Amygdala (tissue), 56 donors: ENCODE results near the gene CFAP43.
"Not testable (repeated sequence)": the region's sequence is repeated elsewhere in the genome, so short reads cannot be mapped to it uniquely, and the experiment has no call there.

Experiments used
- DNase-seq, 56 donors: peaks; one replicate each; lab custom pipeline; 2025; lab: John Stamatoyannopoulos, UW

CFAP43 gene

GRCh38 chr10:104230490-104230889, 1.7 kb downstream of the CFAP43 start:
- DNase-seq: no peak

- no peak for DNase-seq
Measured at GRCh38 chr10:104223304-104223703, 8.9 kb downstream of the CFAP43 start.

- no peak for DNase-seq
Measured at GRCh38 chr10:104220522-104220921, 11.6 kb downstream of the CFAP43 start.

DNA sequence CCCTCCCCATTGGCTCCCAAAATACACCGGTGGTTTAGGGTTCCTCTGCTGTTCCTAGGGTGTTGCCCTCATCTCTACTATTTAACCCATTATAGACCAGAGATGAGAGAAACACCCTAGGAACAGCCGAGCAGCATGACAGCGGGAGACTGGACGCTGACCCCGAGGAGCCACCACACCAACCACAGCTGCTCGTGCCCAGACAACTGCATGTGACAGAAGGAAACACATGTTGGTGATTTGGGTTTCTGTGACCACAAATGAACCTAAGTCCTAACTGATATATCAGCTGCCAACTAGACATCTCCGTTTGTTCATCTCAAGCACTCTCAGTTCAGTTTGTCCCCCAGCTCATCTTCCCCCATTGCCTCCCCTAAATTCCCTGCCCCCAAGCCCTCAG, 13.4 kb downstream of the CFAP43 start:
- DNase-seq: no peak

- no peak for DNase-seq
Measured at GRCh38 chr10:104216631-104217030, 15.5 kb downstream of the CFAP43 start.

DNA sequence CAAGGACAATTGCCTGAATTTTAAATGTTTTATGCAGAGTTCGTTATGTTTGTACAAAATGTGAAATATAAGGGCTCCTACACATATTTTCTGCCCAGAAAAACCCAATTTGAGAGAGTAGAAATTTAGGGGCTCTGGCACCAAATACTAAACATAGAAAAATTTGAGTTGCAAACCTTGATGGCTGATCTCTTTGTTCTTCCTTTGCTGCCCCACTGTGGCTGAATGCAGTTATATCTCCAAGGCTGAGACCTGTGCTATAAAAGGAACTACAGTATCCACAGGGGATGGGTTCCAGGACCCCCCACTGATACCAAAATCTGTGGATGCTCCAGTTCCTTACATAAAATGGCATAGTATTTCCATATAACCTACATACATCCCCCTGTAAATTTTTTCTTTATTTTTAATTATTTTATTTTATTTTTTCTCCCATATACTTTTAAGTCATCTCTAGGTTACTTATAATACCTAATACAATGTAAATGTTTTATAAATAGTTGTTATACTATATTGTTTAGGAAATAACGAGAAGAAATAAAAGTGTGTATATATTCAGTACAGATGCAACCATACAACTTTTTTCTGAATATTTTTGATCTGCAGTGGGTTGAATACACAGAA, 22.5 kb downstream of the CFAP43 start:
- DNase-seq: peak in 34 of 56 donors; percentile 1 to 79 (median 19)

DNA sequence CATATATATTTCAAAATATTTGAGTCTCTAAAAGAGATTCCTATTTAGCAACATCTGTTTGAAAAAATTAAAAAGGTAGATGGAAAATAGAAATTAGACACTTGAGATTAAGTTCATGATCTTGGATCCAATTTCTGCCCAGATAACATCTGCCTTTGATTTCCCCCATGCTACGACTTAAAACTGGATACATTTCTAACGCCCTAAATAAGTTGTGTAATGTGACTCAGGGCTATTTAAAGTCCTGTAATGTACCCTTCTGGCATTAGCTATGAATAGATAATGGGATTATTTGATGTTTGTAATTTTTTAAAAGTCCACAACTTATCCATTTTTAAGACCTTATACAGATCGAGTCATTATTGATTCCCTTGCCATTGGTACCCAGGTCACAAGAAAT, 23.4 kb downstream of the CFAP43 start:
- no peak for DNase-seq

GRCh38 chr10:104202231-104202630, 29.9 kb downstream of the CFAP43 start:
- no peak for DNase-seq

- DNase-seq: no peak
Measured at GRCh38 chr10:104201636-104202035, 30.5 kb downstream of the CFAP43 start.

DNA sequence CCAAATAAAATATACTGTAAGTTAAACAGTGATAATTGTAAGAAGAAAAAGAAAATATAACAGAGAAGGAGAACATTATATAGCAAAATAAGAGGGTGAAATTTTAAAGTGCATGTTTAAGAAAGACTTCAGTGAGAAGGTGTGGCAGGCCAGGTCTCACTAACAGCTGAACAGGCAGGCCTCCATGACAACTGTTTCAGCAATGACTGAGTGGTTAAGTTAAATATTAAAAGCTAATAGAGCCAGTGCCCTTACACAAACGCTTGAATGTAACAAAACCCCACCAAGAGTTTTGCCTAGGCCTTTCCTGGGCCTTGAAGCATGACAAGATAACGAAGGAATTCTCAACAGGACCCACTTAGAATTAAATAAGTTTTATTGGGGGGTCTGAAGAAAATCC, 32.6 kb downstream of the CFAP43 start:
- DNase-seq: no peak

DNA sequence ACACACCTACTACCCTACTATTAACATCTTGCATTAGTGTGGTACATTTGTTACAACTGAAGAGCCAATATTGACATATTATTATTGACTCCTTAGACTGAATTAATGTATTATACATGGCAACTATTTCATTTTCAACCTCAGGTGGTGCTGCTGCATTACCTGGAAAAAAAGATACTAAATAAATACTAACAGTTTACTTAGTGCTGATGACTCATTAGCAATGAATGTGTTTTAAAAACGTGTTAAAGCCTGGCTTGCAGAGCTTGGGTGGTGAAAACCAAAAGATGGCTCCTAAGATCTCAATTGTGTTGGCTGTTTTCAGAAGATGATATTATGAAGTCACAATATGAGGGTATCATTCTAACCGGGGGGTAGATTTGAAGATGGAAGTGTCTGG, 34.8 kb downstream of the CFAP43 start:
- DNase-seq: no peak

GRCh38 chr10:104195706-104196105, 36.5 kb downstream of the CFAP43 start:
- DNase-seq: no peak

GRCh38 chr10:104193787-104194186, 38.4 kb downstream of the CFAP43 start:
- no peak for DNase-seq

DNA sequence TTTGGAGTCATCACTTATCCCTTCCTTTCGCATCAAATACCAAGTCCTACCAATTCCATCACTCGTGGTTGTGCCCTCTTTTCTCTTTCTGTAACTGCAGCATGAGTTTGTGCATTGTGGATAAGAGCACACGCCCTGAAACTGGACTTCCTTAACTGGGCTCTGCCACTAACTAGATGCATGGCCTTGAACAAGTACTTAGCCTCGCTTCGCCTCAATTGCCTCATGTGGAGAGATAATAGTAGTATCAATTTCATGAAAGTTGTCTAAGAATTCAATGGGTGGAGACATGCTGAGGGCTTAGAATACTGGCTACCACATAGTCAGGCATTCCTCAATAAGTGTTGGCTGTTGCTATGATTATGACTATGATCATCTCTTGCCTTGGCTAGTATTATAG, 41.5 kb downstream of the CFAP43 start:
- no peak for DNase-seq

- no peak for DNase-seq
Measured at GRCh38 chr10:104183682-104184081, 48.5 kb downstream of the CFAP43 start.

GRCh38 chr10:104174136-104174535, 58.0 kb downstream of the CFAP43 start:
- DNase-seq: not testable (repeated sequence)

DNA sequence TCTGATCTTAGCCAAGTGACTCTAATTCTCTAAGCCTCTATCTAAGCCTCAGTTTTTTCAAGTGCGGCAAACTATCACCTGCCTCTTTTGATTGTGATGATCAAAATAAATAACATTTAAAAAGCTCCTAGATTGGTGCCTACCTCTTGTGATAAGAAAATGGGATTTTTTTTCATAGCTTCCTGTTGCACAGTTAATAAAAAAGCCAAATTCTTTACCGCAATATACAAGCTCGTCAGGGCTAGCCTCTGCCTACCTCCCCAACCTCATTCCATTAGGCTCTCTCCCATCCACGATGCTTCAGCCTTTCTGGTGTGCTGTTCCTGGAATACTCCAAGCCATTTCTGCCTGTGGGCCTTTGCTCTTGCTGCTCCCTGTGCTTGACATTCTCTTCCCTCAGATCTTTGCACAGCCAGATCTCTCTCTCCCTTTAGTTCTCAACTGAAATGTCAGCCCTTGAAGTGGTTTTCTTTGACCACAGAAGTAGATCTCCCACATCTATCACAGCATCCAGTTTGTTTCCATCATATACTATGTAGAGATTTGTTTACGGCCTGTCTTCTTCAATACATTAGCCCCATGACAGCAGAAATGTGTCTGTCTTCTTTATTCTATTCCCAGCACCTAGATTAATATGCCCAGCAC, 61.4 kb downstream of the CFAP43 start:
- no peak for DNase-seq

- DNase-seq: no peak
Measured at GRCh38 chr10:104155591-104155990, 76.6 kb downstream of the CFAP43 start.

GRCh38 chr10:104151737-104152136, 80.4 kb downstream of the CFAP43 start:
- DNase-seq: no peak

DNA sequence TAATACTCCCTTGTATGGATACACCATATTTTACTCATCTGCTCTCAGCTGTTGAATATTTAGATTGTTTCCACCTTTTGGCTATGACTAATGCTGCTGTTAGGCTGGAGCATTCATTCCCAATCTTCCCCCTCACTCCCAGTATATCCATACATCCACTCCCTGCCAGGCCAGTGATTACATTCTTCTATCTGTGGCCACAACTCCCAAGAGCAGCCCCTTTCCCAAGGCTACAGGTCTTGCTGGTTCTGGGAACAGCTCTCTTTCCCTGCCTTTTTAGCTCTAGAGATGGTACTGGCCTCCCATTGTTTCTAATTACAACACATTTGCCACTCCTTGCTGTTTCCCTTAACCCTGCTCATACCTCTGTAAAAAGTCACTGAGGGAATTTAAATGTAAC, 82.0 kb downstream of the CFAP43 start:
- no peak for DNase-seq

GRCh38 chr10:104146882-104147281, 85.3 kb downstream of the CFAP43 start:
- DNase-seq: peak in 38 of 56 donors; percentile 2 to 83 (median 41)

- DNase-seq: no peak
Measured at GRCh38 chr10:104144931-104145330, 87.2 kb downstream of the CFAP43 start.

DNA sequence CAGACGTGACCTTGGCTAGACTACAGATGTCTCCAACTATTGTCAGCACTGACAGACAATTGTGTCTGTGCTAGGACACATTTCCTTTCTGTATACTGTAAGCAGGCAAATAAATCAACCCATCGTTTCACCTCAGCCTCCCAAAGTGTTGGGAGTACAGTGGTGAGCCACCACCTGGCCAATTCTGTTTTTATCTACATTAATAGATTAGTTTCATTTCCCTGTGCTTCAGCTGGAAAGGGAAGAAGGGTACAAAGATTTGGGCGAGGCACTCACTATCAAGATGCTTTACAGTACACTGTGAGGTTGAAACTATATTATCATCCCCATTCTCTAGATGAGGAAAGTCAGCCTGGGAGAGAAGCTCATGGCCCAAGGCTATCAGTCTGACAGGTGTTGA, 88.3 kb downstream of the CFAP43 start:
- DNase-seq: no peak
